Cortex of kidney (tissue), 1 donor: ENCODE data around the gene RIT1.

ENCODE experiments used
- DNase-seq: peaks from one replicate; lab custom pipeline; 2025; lab: John Stamatoyannopoulos, UW

RIT1 gene

DNA sequence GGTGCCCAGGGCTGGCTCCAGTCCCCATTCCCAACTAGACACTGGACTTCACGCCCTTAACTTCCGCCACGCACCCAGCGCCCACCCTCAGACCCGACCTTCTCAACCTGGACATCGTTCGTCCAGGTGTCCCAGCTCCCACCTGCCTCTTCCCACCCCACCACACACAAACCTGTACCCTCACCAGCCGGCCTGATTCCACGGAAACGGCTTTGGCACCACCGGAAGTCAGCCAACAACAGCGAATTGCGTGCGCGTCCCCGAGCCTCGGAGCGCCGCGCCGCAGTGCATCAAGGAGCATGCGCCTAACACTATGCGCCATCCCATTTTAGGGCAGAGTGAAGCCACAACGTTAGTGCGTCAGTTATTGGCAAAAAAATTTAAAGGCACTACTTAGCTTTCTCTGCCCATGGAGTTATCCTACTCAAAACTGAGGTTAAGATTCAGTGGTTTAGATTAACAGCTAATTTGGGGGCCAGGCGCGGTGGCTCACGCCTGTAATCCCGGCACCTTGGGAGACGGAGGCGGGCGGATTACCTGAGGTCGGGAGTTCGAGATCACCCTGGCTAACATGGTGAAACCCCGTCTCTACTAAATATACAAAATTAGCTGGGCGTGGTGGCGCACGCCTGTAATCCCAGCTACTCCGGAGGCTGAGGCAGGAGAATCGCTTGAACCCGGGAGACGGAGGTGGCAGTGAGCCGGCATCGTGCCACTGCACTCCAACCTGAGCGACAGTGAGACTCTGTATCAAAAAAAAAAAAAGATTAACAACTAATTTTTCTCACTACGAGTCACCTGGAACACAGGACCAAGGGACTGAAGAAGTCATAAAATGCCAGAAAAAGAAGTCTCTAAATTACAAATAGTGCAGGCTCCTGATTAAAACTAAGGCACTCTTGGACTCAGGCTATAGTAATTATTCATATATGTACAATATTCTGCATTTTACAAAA, 53.9 kb downstream of the RIT1 start, which contains the start of gene GON4L:
Gene GON4L (minus strand): TSS at position 240 of the 956 bp plus-strand sequence. CDS start 3,434 bp downstream, outside the sequence.
- peak; percentile 59 for DNase-seq

DNA sequence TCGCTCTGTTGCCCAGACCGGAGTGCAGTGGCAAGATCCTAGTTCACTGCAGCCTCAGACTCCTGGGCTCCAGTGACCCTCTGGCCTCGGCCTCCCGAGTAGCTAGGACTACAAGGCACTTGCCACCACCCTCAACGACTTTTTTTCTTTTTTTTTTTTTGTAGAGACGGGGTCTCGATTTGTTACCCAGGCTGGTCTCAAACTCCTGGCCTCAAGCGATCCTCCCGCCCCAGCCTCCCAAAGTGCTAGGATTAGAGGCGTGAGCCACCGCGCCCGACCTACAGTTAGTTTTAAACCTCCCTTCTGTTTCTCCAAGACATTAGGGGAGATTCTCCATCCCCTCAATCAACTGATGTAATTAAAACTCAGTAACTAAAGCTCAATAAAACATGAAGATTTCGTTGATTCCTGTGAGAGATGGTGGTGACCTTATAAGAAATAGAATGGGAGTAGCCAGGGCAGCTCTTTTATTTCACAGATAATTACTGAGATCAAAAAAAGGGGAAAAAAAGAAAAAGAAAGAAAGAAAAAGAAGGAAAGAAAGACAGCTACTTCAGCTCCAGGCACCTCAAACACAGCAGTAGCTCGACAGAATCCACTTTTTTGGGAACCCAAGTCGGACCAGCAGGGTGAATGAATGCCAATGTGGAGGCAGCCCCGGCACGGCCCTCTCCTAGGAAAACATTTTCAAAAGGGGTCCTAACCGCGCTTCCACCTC, 54.7 kb downstream of the RIT1 start:
- DNase-seq, result no peak

DNA sequence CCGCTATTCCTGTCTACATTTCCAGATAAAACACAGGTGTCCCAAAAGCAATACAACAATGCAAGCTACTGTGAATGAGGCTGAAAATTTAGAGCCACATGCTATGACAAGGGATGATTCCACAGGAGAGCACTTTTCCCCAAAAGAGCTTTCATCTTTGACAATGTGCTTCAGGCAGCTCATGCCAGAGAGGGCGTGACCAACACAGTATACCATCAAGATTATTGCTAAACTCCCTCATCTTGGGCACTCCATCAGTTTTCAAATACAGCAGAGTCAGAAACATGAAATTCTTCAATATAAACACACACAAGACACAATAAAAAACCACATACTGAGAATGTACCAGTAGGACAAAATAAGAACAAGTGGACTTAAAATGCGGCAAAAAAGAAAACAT, 60.8 kb downstream of the RIT1 start:
- no peak for DNase-seq

DNA sequence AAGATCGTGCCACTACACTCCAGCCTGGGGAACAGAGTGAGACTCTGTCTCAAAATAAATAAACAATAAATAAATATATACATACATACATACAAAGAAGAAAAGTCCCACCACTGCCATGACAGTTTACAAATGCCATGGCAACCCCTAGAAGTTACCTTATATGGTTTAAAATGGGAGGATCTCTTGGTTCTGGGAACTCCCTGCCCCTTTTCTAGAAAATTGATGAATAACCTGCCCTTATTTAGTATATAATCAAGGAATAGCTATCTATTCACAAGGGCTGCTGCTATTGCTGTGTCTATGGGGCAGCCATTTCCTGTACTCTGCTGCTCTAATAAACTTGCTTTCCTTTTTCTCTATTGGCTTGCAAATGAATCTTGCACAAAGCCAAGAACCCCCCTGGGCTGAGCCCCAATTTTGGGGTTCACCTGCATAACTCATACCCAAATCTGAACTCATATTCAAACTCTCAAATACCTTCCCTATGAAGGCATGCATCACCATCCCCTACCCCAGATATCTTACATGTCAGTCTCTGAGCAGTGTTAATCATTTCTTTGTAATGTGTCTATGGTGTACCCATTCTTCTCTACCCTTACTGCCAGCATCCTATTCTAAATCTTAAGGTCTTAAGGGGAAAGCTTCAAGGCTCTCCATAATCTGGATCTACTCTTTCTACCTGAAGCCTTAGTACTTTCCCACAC, 63.2 kb downstream of the RIT1 start:
- DNase-seq, result no peak
